CD1c-positive myeloid dendritic cell (primary cell): Measurements from ENCODE around the gene ARMH3.
"Not testable (repeated sequence)": the region's sequence is repeated elsewhere in the genome, so short reads cannot be mapped to it uniquely, and the experiment has no call there.

Experiments
- DNase-seq: peaks from one replicate; pipeline ENCODE4 v3.0.0-alpha.2; 2016; ENCODE audit errors: extremely low spot score

ARMH3 gene

GRCh38 chr10:101986624-101986971 lies 69.4 kb downstream of the ARMH3 start:
- peak; percentile 66 for DNase-seq

- not testable (repeated sequence) for DNase-seq
Measured at GRCh38 chr10:101980677-101981076, 75.3 kb downstream of the ARMH3 start.

- peak; percentile 61 for DNase-seq
Measured at GRCh38 chr10:101974091-101974971, 81.6 kb downstream of the ARMH3 start.

GRCh38 chr10:101972761-101973160 lies 83.2 kb downstream of the ARMH3 start:
- DNase-seq: no peak

- DNase-seq: no peak
Measured at GRCh38 chr10:101969412-101969922, 86.5 kb downstream of the ARMH3 start.

GRCh38 chr10:101968940-101969321 lies 87.0 kb downstream of the ARMH3 start:
- peak; percentile 10 for DNase-seq

GRCh38 chr10:101968286-101968939 lies 87.6 kb downstream of the ARMH3 start:
- DNase-seq: no peak

GRCh38 chr10:101967713-101968112 lies 88.3 kb downstream of the ARMH3 start:
- no peak for DNase-seq

- no peak for DNase-seq
Measured at GRCh38 chr10:101967119-101967518, 88.9 kb downstream of the ARMH3 start.

GRCh38 chr10:101965075-101965765 lies 90.8 kb downstream of the ARMH3 start:
- DNase-seq: no peak

GRCh38 chr10:101961591-101962498 lies 94.1 kb downstream of the ARMH3 start:
- no peak for DNase-seq

- no peak for DNase-seq
Measured at GRCh38 chr10:101960879-101961395, 95.0 kb downstream of the ARMH3 start.

GRCh38 chr10:101959346-101959916 lies 96.5 kb downstream of the ARMH3 start:
- DNase-seq: no peak

GRCh38 chr10:101958691-101959090 lies 97.3 kb downstream of the ARMH3 start:
- no peak for DNase-seq

GRCh38 chr10:101956898-101957297 lies 99.1 kb downstream of the ARMH3 start:
- no peak for DNase-seq

GRCh38 chr10:101956117-101956516 lies 99.9 kb downstream of the ARMH3 start:
- DNase-seq: no peak

GRCh38 chr10:101952191-101952590 lies 103.8 kb downstream of the ARMH3 start:
- DNase-seq: peak; percentile 41

- DNase-seq: peak; percentile 17
Measured at GRCh38 chr10:101950213-101950612, 105.8 kb downstream of the ARMH3 start.

- DNase-seq: no peak
Measured at GRCh38 chr10:101941871-101942270, 114.1 kb downstream of the ARMH3 start.

GRCh38 chr10:101940916-101941315 lies 115.1 kb downstream of the ARMH3 start:
- DNase-seq: no peak

- DNase-seq: no peak
Measured at GRCh38 chr10:101939729-101940128, 116.2 kb downstream of the ARMH3 start.
